Measurements from ENCODE around the gene RIPK4. TPM values are rescaled to one million over a fixed set of nuclear protein-coding genes. Genes with fewer than 3 reads are reported as not detected.

RIPK4 gene
- total and polyA plus RNA-seq, 8 donors, result 5.8 to 10.5 (median 8.5) TPM

DNA sequence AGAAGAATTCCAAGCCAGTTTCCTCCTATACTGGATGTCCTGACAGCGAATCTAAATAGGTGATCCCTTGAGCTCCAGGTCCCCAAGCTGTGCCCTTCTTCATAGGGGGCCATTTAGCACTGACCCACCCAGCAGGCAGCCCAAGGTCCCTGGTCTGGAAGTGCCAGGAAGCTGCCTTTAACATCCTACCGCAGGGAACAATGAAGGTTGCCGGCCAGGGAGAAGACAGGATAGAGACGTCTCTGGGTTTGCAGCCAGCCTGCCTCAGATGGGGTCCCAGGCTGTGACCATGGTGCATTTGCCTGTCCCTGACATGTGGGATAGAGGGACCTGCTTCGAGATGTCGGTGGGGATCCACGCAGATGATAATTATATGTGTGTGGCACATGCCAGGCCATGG, 2.7 kb upstream of the RIPK4 start:
- no peak overlapping the region for H3K4me3 ChIP-seq
- ATAC-seq, result no peak
- H3K9me3 ChIP-seq, result no peaks in the 10 kb centered on the region
- TF ChIP-seq, protein P1, sequence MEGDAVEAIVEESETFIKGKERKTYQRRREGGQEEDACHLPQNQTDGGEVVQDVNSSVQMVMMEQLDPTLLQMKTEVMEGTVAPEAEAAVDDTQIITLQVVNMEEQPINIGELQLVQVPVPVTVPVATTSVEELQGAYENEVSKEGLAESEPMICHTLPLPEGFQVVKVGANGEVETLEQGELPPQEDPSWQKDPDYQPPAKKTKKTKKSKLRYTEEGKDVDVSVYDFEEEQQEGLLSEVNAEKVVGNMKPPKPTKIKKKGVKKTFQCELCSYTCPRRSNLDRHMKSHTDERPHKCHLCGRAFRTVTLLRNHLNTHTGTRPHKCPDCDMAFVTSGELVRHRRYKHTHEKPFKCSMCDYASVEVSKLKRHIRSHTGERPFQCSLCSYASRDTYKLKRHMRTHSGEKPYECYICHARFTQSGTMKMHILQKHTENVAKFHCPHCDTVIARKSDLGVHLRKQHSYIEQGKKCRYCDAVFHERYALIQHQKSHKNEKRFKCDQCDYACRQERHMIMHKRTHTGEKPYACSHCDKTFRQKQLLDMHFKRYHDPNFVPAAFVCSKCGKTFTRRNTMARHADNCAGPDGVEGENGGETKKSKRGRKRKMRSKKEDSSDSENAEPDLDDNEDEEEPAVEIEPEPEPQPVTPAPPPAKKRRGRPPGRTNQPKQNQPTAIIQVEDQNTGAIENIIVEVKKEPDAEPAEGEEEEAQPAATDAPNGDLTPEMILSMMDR (IDR thresholded peaks at IDR 0.05), result no peak
- peaks cover 13 to 28% of the 10 kb centered on the region in 2 donors for H3K4me1 ChIP-seq
- intact Hi-C loops (cut with DNase I), result no loop called here
- no peaks in the 10 kb centered on the region for H3K36me3 ChIP-seq
- no peak for DNase-seq
- H3K27ac ChIP-seq, result no peak overlapping the region
- peaks cover 45 to 95% of the 10 kb centered on the region in 2 donors for H3K27me3 ChIP-seq

DNA sequence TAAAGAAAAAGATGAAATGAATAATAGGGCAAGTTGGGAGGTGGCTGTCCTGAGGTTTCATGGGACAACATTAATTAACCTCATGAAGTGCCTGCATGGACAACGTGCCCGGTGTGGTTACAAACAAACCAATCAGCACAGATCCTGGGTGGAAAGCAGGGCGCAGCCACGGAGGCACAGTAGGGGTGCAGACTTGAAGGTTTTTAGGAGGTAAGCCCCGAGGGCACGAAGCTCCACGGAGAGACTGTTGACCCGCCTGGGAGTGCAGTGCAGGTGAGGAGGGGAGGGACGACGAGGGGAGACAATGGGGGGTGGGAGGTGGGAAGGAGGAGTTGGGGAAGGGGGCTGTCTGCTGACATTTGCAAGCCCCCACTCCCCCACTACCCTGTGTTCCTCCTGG, 2.3 kb upstream of the RIPK4 start:
- no peak overlapping the region for H3K4me3 ChIP-seq

DNA sequence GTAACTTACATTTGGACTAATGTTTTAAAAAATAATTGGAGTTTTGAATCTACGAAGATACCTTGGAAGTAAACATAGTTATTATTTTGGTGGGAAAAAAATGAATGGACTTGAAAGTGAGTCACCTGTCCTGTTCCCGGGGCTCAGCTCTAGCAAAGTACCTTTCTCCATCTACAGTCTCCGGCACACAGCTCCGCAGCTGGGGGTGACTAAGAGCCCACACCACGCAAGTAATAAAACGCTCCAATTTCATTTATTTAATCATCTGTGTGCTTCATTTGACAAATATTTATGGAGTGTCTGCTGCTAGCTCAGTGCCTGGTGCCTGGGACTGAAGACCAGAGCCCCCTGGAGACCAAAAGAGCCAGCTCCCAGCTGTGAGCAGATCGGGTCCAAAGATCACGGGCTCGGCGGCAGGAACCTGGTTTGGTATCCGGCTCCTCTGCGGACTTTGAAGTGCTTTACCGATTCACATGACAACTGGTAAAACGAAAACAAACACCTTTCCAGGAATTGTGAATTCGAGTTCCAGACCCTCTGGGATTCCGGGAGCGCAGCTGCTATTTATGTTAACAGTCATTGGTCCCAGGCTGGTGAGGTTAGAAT, 1.7 kb upstream of the RIPK4 start:
- no peaks in the 10 kb centered on the region for H3K9me3 ChIP-seq
- peaks cover 45 to 96% of the 10 kb centered on the region in 2 donors for H3K27me3 ChIP-seq
- no peaks in the 10 kb centered on the region for H3K36me3 ChIP-seq
- intact Hi-C loops (cut with DNase I), result no loop called here
- TF ChIP-seq, protein P1 (IDR thresholded peaks at IDR 0.05), result no peak
- H3K4me1 ChIP-seq, result peaks cover 13 to 33% of the 10 kb centered on the region in 2 donors
- peak; percentile 9 for ATAC-seq
- H3K27ac ChIP-seq, result no peak overlapping the region
- DNase-seq, result peak in 1 of 4 donors; percentile 40
- H3K4me3 ChIP-seq, result no peak overlapping the region

More for the DNA sequence above, 2.3 kb upstream of the RIPK4 start:
- Histone ChIP-seq H3K4me1 (peaks cover 13 to 28% of the 10 kb centered on the region in 2 donors), H3K27ac (no peak overlapping the region), H3K9me3 (no peaks in the 10 kb centered on the region), H3K36me3 (no peaks in the 10 kb centered on the region), H3K27me3 (peaks cover 45 to 95% of the 10 kb centered on the region in 2 donors)
- ATAC-seq, result no peak
- intact Hi-C loops (cut with DNase I), result no loop called here
- no peak for DNase-seq
- TF ChIP-seq, protein P1 (IDR thresholded peaks at IDR 0.05), result no peak

DNA sequence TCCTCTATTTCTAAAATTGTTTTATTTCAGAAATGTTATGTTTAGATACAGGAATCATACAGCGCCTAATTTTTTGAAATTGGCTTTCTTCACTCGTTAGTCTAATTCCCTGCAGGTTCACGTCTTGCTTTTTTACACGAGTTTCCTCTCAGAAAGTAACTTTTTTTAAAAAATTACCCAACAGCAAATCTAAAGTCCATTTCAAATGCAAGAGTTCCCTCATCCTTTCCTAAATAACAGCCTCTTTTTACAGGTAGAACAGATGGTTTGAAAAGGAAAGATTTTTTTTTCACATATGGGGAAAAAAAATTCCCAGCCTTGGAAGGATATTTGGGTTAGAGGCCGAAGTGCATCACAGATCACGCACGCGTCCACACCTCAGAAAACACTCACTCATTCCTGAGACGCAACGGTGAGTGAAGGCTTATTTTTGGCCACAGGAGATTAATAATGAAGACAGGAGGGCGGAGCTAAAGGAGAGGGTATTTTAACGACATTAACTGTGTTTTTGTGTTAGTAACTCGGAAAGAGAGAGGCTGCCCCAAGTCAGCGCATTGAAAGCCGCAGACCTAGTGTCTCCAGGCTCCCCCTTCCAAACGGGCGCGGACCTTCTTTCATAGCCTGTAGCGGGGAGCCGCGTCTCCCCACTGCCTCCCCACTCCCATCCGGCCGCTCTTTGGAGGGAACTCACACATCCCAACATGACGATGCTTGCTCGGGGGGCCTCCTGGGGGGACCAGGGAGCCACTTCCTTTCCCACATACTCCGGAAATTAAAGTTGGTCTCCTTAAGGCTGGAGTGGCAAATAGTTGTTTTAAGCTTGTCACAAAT, 969 bp upstream of the RIPK4 start:
- Histone ChIP-seq H3K9me3 (no peaks in the 10 kb centered on the region), H3K4me1 (peaks cover 13 to 40% of the 10 kb centered on the region in 2 donors), H3K4me3 (no peak overlapping the region), H3K27me3 (peaks cover 45 to 97% of the 10 kb centered on the region in 2 donors), H3K36me3 (no peaks in the 10 kb centered on the region), H3K27ac (no peak overlapping the region)
- ATAC-seq (no peak), DNase-seq (no peak)
- intact Hi-C loops (cut with DNase I), result no loop called here
- TF ChIP-seq, protein P1 (IDR thresholded peaks at IDR 0.05), result no peak
